Activated effector memory CD4-positive, alpha-beta T cell treated with anti-CD3 and anti-CD28 coated beads, Interleukin-2, amount 50 U/mL, for 16 hours (primary cell): ENCODE results near the gene MGAT4A.
"Not testable (repeated sequence)": the region's sequence is repeated elsewhere in the genome, so short reads cannot be mapped to it uniquely, and the experiment has no call there.

ENCODE experiments used
- DNase-seq: peaks from one replicate; pipeline ENCODE4 v3.0.0-alpha.2; 2020

The MGAT4A gene

DNA sequence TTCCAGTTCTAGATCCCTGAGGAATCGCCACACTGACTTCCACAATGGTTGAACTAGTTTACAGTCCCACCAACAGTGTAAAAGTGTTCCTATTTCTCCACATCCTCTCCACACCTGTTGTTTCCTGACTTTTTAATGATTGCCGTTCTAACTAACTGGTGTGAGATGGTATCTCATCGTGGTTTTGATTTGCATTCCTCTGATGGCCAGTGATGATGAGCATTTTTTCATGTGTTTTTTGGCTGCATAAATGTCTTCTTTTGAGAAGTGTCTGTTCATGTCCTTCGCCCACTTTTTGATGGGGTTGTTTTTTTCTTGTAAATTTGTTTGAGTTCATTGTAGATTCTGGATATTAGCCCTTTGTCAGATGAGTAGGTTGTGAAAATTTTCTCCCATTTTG is 136.3 kb downstream of the MGAT4A start:
- DNase-seq = not testable (repeated sequence)

DNA sequence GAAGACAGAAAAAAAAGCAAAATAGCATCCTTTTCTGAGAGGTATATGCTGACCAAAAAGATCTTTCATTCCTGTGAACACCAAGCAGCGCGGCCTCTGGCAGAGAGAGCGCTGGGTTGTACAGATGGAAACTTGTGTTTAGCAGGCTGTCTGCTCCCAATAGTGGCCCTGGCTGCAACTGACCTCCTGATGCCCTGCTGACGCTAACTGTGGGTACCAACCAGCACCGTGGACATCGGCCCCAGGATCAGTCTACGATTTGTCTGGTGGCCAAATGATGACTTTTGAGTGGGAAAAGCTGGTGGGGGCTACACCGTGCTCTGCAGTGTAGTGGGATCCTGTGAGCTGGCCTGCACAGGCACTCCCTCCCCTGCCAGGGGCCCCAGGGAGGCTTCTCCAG is 138.4 kb downstream of the MGAT4A start:
- peak; percentile 57 for DNase-seq

DNA sequence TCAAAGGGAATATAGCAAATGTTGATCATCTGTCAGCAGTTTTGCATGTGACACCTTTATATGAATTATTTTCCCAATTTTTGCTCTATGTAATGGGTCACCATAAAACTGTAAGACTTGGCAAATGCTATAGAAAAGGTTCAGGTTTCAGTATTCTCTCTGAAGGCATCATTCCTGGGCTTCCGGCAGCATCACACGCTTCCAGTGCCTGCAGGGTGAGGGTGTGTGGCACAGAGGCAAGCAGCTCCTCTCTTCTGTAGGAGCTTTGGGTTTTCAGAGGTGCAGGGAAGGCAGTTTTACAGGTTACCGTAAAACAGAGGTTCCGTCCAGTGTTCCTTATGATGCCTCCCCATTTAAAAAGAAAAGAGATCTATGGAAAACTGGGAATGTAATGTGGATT is 141.4 kb downstream of the MGAT4A start:
- DNase-seq = peak; percentile 12

DNA sequence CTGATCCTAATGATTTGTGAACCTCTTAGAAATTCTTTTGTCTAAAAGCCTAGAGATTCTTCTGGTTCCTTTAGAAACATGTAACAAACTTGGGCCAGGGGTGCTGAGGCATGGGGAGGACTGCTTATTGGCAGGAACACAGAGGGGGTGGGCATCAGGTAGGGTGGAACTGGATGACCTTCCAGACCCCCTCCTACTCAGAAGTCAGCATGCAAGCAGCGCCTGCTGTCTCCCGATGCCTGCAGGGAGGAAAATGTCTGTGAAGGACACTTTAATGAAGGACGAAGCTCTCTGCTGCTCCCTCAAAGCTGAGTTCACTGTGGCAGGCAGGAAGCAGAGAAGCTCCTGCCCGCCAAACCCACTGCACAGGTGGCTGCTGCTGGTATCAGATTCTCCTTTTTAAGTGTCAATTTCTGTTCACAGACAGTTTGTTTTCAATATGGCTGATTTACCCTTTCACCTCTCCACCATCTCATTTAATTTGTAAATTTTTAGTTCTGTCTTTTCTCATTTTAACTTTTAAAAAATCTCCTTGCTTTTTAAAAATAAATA is 142.0 kb downstream of the MGAT4A start:
- DNase-seq = peak; percentile 49

DNA sequence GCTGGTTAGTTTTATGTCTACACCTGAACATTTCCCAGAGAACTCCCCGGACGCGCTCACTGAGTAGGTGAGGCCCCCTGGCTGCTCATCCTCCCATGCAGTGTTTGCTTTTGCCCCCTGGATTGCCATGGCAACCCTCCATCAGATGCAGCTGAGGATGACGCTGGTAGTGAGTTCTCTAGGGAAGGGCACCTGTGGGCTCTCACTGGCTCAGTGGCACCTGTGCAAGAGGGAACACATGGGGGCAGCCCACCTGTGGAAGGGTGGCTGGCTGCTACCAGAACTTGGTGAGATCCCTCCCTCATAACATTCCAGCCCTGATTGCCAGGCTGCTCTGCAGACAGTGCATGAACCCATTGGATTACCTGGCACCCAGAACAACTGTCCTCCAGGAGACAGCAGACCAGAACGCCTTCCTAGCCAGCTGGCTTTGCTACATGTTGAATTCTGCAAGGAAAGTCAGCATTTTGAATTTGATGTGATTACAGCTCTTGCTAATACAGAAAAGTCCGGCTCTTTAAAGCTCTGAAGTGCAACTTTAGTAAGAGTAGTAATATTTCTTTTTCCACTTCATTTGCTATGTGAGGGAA is 144.3 kb downstream of the MGAT4A start:
- DNase-seq = peak; percentile 38

DNA sequence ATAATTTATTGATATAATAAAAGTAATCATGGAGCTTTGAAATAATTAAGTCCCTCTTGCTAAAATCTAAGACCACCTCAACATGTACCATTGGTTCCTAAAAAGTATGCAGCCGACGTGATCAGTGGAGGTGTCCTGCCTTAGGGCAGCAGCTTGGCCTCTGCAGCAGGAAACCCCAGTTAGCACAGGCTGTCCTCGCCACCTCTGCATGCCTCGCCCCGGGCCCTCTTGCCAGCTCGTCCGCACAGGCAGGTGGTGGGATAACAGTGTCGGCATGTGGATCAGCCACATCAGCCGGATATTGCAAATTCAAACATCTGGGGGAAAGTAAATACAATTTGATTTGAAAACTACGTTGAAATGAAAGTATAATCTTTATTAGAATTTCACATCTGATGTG is 145.5 kb downstream of the MGAT4A start:
- no peak for DNase-seq

DNA sequence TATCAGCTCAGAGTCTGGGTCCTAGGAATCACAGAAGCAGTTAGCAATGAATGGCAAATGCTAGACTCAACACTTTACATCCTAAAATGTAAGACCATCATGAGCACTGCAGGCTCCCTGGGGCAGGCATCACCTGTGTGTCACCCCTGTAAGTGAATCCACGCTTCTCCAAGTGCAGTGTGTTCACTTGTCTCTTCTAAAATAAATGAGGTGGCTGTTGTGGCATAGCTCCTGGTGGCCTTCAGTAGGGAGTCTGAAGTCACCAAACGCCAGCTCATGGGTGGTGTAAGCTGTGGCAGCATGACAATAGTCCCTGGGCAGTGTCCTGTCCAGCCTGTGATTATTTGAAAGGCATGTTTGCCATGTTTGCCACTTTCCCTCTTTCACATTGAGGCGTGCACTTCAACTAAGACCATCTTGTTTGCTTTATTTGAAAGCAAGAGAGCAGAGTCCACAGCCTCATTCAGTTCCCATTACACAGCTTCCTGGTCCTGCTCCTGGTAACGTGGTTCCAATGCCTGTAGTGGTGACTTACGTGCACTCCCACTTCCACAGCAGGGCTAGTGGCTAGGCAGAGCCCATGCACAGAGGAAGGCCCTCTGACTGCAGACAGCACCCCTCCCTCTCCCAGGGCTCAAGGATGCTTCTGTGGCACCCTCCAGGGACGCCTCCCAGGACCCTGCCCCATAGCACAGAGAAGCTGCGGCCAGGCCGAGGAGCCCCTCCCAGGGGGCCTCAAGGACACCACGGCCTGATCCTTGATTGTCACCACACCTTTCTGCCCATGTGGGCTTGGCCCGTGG is 146.9 kb downstream of the MGAT4A start:
- no peak for DNase-seq

DNA sequence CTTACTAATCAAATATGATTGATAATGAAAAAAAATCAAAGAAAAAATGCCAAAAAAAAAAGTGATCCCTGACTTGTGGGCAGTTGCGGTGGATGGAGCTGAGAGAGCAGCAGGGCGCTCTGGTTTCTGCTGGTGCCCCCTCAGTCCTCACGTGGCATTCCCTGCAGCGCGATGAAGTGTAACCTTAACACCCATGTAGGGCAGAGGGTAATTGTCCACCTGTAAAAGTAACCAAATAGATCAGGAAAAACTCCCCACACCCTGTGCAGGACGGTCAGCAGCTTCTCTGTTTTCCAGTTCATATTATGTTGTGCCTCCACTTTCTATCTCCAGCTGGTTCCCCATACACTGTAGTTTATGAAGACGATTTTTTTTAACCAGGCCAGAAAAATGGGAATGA is 147.7 kb downstream of the MGAT4A start:
- DNase-seq = no peak

DNA sequence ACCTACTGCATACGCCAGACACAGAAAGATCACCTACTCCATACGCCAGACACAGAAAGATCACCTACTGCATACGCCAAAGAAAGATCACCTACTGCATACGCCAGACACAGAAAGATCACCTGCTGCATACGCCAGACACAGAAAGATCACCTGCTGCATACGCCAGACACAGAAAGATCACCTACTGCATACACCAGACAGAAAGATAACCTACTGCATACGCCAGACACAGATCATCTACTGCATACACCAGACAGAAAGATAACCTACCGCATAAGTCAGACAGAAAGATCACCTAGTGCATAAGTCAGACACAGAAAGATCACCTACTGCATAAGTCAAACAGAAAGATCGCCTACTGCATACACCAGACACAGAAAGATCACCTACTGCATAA is 148.4 kb downstream of the MGAT4A start:
- no peak for DNase-seq

DNA sequence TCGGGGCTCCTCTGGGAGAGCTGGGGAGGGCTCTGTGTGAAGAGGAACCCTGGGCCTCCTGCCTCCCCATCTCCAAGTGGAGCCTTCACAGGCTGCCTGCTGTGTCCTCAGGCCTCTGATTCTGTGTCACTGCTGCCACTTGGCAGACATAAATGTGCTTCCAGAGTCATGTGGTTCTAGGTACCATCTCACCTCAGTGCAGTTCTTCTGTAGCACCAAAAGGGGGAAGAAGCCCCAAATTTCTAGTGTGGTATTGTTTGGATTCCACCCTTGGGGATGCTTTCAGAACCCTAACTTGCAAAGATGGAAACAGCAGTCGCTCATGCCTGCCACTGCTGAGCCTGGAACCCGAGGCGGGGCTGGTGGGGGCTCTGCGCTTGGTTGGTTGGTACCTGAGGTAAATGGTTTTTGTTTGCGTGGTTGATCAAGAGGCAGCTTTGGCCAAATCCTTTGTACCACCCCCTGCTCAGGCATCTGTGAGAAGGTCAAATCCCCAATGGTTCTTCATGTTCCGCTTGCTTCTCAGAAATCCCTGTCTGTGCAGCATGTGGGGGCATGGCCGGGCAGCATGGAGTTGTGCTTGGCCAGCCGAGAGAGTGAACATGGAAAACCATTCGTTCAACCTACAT is 150.2 kb downstream of the MGAT4A start:
- no peak for DNase-seq

DNA sequence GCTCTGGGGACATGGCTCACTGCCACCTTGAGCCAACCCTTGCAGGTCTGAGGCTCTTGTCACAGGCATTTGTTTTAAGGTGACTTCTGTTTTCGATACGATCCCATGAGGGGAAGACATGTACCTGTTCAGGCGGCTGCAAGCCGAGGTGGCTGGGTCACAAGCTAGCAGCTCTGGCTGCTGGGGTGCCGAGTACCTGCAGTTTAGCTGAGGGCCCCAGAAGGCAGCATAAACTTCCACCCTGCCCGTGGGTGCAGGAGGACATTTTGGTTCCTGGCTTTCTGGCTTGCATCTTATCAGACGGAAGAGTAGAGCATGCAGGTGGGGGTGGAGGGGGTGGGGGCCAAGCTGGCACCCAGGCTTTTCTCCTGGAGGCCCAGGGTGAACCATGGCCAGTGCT is 151.0 kb downstream of the MGAT4A start:
- DNase-seq = no peak

DNA sequence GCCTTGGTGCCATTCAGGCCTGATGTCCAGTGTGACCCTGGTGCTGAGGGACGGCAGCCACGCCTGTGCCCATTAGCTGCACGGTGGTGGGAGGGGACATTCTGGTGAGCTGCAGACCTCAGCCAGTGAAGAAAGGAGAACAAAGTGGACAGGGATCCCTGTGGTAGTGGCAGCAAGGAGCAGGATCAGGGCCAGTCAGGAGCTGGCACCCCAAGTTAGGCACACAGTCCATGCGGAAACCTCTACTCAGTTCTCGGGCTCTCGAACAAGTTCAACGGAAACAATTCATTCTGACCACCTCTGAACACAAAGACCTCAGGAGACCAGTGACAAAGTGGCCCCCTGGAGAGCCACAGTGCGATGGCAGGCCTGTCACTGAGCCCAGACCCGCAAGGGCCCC is 152.7 kb downstream of the MGAT4A start:
- no peak for DNase-seq

DNA sequence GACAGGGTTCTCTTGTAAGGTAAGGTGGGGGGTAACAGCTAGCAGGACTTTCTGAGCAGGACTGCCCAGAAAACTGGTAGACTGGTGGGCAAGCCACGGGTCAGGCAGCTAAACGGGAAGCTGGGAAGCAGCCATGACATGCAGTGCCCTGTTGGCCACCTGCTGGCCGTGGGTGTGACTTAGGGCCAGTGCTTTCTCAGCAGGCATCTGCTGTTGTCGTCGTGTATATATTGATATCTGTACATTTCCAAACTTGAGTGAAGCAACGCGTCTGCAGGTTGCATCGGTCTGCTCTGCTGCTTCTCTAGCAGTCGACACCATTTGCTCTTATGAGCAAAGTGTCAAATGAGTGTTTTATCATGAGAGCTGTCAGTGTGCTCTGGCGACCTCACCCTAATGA is 153.6 kb downstream of the MGAT4A start:
- DNase-seq = peak; percentile 55

DNA sequence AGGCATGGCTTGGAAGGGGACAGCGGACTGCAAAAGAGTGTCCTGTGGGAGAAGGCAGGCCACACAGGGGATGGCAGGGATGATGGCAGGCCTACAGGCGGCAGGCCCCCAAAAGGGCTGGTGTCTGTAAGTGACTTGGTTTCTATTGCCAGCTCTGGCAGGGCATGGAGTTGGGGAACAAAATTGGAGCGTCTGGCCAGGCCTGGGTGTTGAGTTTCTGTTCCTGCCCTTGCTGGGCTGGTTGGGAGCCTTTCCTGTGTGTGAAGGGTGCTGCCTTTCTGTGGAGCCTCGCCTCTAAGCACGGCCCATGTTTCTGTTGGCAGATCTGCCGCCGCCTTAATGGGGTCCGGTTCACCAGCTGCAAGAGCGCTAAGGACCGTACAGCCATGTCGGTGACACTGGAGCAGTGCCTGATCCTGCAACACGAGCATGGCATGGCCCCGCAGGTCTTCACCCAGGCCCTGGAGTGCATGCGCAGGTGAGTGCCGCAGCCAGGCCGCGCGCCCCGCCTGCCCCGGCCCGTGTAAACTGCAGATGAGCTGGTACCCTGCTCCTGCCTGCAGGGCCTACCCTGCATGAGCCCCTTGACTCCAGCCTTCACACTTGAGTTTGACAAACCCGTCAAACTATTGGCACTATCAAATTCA is 154.1 kb downstream of the MGAT4A start:
- peak; percentile 57 for DNase-seq

DNA sequence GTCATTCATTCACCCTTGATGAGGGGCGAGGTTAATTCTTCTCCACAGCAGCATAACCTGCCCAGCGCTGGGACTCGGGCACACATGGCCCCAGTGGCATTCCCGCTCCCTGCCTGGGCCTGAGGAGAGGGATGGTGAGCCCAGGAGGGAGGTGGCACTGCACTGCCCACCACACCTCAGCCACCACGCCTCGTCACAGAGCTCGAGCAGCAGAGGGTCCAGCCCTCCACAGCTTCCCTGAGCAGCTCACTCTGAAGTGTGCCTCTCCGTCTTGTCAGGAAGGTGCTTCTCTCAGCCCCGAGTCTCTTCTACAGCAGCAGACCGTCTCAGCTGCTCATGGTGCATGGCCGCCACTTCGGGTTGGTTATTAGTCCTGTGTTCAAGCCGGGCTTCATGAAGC is 157.5 kb downstream of the MGAT4A start:
- peak; percentile 41 for DNase-seq

DNA sequence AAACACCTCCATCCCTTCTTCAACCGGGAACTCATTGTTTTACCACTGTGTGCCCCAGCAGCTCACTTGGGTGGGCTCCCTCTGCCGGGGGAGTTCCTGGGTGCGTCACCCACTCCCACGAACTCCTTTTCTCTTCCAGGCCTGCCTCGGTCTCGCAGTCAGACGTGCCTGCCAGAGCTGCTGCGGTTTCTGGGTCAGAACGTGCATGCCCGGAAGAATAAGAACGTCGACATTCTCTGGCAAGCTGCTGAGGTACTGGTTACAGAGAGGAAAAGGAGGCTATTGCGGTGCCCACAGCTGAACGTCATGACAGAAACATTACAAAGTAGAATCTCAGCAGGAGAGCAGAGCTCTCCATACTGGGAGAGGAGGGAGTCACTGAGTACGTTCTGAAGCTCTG is 158.3 kb downstream of the MGAT4A start:
- DNase-seq = peak; percentile 27

DNA sequence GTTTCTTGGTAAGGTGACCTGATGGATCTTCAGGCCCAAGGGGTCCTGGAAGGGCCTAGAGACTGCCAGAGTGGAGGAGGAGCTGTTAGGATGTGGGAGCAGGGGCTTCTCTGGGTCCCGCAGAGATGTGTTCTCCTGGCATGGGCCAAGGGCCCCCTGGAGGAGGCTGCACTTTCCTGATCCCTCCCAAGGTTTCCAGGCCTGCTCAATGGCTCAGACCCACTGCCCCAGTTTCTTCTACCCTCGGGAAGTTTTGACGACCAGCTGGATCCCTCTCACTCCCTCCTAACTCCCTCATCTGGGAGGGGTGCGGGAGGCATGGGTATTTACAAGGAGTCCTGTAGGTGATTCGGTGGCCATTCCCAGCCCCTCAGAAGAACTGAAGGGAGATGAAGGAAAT is 158.7 kb downstream of the MGAT4A start:
- peak; percentile 37 for DNase-seq

DNA sequence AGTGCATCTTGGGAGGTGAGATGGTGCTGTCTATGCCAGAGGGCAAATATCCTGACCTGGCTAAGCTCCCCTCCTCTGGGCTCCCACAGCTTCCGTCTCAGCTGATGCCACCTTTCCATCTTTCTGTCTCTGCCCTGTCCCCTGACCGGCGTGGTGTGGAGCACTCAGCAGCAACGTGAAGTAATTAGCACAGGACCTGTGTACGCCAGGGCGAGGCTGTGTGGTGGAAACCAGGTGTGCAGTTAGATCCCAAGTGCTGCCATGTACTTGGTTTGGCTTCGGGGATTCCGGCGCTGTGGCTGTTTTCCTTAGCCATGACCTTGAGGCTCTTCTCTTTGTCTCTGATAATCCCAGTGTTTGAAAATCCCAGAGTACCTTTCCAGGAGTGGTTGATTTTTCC is 159.1 kb downstream of the MGAT4A start:
- DNase-seq = peak; percentile 54

DNA sequence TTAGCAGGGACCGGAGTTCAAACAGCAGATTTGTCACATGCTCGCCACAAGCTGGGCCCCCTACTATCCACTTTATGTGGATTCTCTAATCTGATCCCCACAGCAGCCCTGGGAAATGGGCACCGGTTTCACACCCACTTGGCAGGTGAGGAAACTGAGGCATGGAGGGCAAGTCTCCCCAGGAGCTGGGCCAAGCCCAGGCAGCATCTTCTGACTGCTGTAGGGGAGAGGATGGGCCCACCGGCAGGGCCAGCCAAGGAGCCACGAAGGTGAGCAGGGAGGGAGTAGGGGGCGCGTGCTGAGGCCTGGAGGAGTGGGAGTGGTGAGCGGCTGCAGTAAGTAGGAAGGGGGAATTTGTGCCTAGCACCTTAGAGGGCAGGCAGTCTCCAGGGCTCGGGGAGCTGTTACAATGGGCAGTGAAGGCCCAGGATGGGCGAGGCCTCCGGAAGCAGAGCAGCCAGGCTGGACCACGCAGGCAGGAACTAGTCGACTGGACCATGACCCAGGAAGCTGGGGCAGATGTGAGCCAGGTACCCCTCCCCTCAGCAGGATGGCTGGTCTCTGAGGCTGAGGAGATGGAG is 159.7 kb downstream of the MGAT4A start:
- DNase-seq = peak; percentile 58

DNA sequence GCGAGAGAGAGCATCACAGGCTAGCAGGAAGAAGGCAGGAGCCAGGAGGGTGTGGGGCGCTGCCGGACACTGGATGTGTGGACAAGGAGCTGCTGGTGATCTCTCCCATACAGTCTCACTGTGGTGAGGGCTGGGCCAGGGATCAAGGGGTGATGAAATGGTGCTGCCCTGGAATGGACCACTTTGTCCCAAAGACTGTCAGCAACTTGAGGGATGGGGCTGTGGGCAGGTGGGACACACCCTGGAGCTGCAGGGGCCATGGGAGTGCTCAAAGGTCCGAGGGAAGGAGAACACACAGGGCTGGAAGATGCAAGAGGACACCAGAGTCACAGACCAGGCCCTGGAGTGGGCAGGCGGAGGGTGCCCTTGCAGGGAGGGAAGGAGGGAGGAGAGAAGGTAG is 160.6 kb downstream of the MGAT4A start:
- peak; percentile 48 for DNase-seq

DNA sequence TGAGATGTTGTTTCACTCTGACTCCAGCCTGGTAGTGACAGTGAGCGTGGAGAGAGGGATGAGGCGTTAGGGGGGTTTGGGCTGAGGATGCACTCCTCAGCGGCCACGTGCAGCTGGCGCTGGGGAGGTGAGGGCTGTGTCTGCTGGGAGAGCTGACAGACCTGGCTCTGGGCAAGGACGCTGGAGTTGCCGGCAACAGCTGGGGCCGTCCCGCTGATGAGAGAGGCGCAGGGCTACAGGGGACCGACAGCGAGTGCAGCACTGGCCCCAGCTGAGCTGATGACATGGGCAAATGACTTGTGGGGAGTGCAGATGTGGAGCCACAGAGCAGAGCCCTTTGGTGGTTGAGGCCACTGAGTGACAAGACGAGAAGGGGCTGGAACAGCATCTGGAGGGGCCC is 161.0 kb downstream of the MGAT4A start:
- peak; percentile 55 for DNase-seq

DNA sequence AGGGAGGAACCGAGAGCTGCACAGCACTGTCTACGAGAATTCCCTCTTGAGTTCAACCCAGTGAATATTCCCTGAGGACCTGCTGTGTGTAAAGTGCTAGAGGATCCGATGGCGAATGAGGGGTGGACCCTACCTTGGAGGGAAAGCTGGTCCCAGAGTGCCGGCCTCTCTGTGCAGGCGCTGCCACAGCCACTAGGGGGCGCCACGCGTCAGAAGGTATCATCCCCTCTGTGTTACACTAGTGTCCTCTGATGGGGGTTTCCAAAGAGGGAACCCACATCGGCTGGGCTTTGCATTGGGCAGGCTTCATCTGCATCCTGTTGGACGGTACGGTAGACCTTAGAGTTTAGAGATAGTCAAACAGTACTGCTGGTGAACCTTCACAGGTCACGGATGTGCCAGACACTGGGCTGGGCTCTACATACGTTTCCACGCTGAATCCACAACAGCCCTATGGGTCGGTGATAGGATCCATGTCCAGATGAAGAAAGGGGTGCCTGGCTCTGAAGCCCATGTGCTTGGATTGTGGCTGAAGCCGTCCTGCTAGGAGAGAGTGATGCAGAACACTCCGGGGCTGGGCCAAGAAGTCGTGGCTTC is 161.6 kb downstream of the MGAT4A start:
- DNase-seq = peak; percentile 91
